LNCaP clone FGC (cell line): ENCODE results near the gene MAP4K4.

Experiments used
- DNase-seq: peaks from one replicate; pipeline ENCODE4 v3.0.0-alpha.2; 2011; ENCODE audit warnings: low read depth
- H3K4me3 ChIP-seq: 2 replicates; pipeline ENCODE4 v1.5.1; 2011; ENCODE audit warnings: mild to moderate bottlenecking, low read depth, low read length, control low read depth
- TF ChIP-seq, protein P1 (sequence below): IDR thresholded peaks from 2 replicates; pipeline ENCODE4 v1.5.1; 2012; ENCODE audit warnings: mild to moderate bottlenecking; ENCODE audit not compliant: control insufficient read depth, insufficient read depth; ENCODE audit errors: extremely low read depth

MAP4K4 gene

DNA sequence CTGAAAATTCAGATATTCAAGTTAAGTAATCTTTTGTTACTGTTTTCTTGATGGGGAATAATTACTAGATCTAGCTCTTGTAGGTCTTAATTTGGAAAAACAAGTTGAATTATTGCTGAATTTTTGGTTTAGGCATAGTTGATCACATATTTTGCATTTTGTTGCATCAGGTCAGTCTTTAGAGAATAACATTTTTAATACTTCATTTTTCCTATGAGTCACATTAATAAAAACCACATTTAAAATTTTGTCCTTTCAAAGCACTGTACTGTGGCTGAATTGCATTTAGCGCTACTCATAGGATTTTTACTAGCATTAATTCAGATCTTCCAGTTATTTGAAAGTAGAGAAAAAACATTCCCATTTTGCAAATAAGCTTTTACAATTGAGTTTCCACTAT, 23.2 kb downstream of the MAP4K4 start:
- DNase-seq = no peak
- no peak overlapping the region for H3K4me3 ChIP-seq
- TF ChIP-seq, protein P1, sequence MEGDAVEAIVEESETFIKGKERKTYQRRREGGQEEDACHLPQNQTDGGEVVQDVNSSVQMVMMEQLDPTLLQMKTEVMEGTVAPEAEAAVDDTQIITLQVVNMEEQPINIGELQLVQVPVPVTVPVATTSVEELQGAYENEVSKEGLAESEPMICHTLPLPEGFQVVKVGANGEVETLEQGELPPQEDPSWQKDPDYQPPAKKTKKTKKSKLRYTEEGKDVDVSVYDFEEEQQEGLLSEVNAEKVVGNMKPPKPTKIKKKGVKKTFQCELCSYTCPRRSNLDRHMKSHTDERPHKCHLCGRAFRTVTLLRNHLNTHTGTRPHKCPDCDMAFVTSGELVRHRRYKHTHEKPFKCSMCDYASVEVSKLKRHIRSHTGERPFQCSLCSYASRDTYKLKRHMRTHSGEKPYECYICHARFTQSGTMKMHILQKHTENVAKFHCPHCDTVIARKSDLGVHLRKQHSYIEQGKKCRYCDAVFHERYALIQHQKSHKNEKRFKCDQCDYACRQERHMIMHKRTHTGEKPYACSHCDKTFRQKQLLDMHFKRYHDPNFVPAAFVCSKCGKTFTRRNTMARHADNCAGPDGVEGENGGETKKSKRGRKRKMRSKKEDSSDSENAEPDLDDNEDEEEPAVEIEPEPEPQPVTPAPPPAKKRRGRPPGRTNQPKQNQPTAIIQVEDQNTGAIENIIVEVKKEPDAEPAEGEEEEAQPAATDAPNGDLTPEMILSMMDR = no peak

DNA sequence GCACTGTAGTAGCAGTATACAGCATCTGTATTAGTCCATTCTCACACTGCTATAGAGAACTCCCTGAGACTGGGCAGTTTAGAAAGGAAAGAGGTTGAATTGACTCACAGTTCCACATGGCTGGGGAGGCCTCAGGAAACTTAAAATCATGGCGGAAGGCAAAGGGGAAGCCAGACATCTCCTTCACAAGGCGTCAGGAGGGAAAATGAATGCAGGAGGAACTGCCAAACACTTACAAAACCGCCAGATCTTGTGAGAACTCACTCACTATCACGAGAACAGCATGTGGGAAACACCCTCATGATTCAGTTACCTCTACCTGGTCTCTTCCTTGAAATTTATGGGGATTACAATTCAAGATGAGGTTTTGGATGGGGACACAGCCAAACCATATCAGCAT, 25.4 kb downstream of the MAP4K4 start:
- DNase-seq = no peak
- TF ChIP-seq, protein P1 = no peak
- no peak overlapping the region for H3K4me3 ChIP-seq

DNA sequence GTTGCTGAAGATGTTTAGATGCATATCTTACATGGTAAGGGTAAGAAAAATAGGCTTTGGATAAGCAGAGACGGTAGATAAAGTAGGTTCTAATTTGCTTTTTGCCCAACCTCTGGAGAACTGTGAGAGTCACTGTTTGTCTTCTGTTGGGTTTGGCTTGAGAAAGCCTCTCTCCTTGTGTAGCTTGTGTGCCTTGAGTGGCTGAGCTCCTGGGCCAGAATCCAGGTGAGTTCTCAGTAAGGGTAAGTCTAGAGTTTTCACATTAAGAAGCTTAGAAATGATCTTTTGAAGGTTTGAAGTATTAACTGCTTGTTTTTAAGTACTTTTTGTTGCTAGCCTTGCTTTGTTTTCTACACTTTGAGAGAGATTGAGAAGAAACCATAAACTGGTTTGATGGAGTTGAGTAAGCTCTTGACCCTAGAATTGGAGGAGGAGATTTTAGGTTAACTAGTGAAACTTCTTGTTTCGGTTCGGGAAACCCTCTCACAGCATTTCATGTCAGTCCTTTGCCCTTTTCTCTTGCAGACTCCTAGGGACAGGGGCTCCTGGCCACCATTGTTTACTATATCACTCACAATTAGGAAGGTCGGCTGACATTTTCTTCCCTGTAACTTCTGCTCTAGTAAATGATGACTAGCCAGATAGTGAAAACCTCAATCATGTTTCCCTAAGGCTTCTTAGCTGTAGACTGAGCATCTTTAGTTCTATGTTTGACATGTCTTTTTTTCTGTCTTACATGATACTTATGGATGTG, 26.0 kb downstream of the MAP4K4 start:
- TF ChIP-seq, protein P1 = no peak
- no peak overlapping the region for H3K4me3 ChIP-seq
- DNase-seq = no peak

DNA sequence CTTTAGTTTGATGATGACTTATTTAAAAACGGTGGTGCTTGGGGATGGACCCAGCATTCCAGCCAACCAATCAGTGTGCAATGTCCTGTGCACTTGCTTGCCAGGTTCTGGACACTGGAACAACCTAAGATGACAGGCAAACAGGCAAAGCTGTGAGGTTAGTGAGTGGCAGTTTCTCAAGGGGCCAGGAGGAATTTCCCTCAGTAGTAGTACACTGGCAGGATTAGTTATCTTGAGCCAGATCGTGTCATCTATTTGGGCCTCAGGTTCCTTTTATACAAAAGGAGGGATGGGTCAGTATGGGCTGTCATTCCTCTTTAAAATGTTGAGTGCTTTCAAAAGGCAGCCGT, 26.6 kb downstream of the MAP4K4 start:
- DNase-seq = no peak
- H3K4me3 ChIP-seq = no peak overlapping the region
- TF ChIP-seq, protein P1 = no peak

DNA sequence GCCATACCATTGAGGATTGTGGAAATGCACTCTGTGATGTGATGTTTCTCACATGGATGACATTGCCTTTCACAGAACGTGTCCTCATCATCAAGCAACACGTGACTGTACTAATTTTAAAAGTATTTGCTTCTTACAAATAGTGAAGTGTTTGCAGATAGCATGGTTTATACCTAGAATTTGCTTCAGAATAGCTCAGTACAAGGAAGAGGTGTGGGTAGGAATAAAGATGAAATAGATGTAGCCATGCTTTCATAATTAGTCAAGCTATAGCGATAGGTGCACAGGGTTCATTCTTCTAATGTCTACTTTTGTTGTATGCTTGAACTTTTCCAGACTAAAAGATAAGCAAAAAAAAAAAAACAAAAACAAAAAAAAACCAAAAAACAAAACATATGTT, 27.5 kb downstream of the MAP4K4 start:
- TF ChIP-seq, protein P1 = no peak
- no peak for DNase-seq
- no peak overlapping the region for H3K4me3 ChIP-seq

DNA sequence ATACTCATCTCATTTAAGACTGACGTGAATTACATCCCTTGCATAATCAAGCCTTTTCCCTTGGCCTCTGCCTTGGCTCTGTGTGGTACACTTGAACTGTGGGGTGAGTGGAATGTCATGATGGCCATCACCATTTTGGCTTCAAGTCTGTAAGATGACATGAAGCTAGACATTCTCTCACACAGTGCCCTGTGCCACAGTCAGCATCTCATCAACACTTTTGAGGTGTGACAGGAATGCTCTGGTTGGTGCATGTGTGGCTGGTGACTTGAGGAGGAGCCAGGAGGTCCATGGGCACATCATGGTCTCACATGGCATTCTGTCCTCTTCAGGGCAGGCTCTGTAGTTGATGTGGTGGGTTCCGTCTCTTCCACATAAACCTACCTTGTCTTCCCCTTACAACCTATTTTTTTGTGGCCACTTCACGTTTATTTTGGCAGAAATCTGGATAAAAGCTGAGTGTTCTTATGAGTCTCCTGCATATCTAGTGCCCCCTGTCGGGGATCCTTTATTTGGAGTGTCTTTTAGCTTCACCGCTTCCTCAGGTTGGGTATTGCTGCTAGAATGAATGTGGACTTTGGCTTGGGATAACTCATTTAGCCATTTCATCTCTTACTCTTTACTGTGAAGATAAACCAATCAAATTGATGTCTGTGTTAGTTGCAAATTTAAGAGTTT, 28.1 kb downstream of the MAP4K4 start:
- no peak overlapping the region for H3K4me3 ChIP-seq
- TF ChIP-seq, protein P1 = no peak
- no peak for DNase-seq

DNA sequence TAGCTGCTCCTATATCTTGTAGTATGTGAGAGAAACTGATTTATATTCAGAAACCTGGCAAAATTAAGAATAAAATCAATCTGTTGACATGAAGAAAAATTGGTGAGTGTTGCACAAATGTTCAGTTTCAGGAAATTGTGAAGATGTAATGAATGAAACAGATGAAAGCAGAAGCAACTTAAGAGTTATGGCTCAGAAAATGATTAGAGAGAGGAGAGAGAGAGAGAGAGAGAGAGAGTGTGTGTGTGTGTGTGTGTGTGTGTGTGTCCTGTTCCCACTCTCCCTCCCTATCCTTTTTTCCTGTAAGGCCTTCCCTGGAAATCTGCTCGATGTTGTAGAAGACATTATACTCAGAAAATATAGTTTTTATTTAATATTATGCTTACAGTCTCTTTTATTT, 31.4 kb downstream of the MAP4K4 start:
- TF ChIP-seq, protein P1 = no peak
- no peak for DNase-seq

More for the DNA sequence above, 31.4 kb downstream of the MAP4K4 start:
- H3K4me3 ChIP-seq = no peak overlapping the region
